Measurements from ENCODE around the gene SLC12A9. TPM values are rescaled to one million over a fixed set of nuclear protein-coding genes. Genes with fewer than 3 reads are reported as not detected.

SLC12A9 gene
- total and polyA plus RNA-seq, 2 donors (not counting 1 experiment from before 2014, with no cell fraction given): 80.0 to 80.1 TPM

DNA sequence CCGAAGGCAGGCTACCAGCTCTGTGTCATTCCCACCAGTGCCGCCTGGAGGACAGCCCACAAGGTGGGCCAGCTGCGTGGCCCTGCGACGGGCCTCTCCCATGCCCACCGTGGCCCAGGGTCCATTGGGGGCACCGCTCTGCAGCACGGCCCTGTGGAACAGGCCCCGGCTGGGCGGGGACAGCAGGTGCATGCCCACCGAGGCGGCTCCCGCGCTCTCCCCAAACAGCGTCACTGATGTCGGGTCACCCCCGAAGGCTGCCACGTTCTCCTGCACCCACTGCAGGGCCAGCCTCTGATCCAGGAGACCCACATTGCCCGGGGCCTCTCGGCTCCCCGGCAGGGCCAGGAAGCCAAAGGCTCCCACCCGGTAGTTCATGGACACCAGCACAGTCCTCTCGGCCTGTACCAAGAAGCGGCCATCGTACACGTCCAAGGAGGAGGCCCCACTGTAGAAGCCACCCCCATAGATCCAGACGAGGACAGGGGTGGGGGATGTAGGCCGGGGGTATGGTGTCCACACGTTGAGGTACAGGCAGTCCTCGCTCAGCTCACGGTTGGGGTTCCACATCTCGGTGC, 40.9 kb downstream of the SLC12A9 start:
- peak; percentile 36 for DNase-seq
- no peak for TF ChIP-seq EZH2 (IDR thresholded peaks at IDR 0.05; ENCODE audit: borderline replicate concordance, insufficient read depth, low read depth, low read length, poor library complexity, severe bottlenecking)
- Mint-ChIP-seq H3K9me3 (ENCODE audit: insufficient read depth) (no peaks in the 10 kb centered on the region), H3K27ac (no peak overlapping the region), H3K4me3 (no peak overlapping the region), H3K27me3 (peaks cover 36% of the 10 kb centered on the region), H3K4me1 (peaks cover 28% of the 10 kb centered on the region)
- Histone ChIP-seq H3K36me3 (replicated peaks in 1 of 2; ENCODE audit: control extremely low read depth in 1 of 2, control insufficient read depth in 1 of 2, extremely low read depth in 1 of 2, insufficient read depth in 2 of 2, low read length in 1 of 2) (no peaks in the 10 kb centered on the region), H4K20me1 (ENCODE audit: control insufficient read depth, insufficient read depth, low read length, poor library complexity, severe bottlenecking) (peaks cover 8% of the 10 kb centered on the region), H3K27me3 (replicated peaks in 1 of 4; ENCODE audit: control extremely low read depth in 1 of 4, control insufficient read depth in 3 of 4, insufficient read depth in 4 of 4, low read length in 3 of 4) (peaks cover 0 to 73% (median 26%) of the 10 kb centered on the region in 4 experiments), H3K4me3 (ENCODE audit: control extremely low read depth in 1 of 5, extremely low read depth in 1 of 5, insufficient read depth in 1 of 5, low read depth in 2 of 5, low read length in 4 of 5) (no peak overlapping the region), H3K4me2 (replicated peaks; ENCODE audit: low read depth, low read length, poor library complexity, severe bottlenecking) (no peak overlapping the region), H3K79me2 (ENCODE audit: control insufficient read depth, insufficient read depth, low read length) (peaks cover 9% of the 10 kb centered on the region), H3K9me3 (ENCODE audit: control extremely low read depth in 1 of 3, control insufficient read depth in 2 of 3, insufficient read depth in 1 of 3, low read length in 2 of 3) (peaks cover 0 to 12% (median 0%) of the 10 kb centered on the region in 3 donors), H3K27ac (ENCODE audit: low read length in 2 of 2) (no peak overlapping the region), H2AFZ (ENCODE audit: insufficient read depth, low read depth, low read length, poor library complexity, severe bottlenecking) (no peak overlapping the region), H3K4me1 (ENCODE audit: control insufficient read depth in 2 of 2, insufficient read depth in 2 of 2, low read length in 2 of 2) (peaks cover 40 to 44% of the 10 kb centered on the region in 2 donors), H3K9ac (ENCODE audit: low read length) (no peak overlapping the region)
- ATAC-seq (ENCODE audit: low read depth): no peak
- 93% methylated on average over 30 of the region's 32 CpGs for WGBS (ENCODE audit: insufficient coverage)
- intact Hi-C loops (cut with micrococcal nuclease): loop anchor here (10.0 kb wide), 1 partner anchor 251 kb away; no protein-coding TSS in a partner anchor
- ChIA-PET POLR2A (no interaction called here), CTCF (interaction anchor here (1.0 to 2.9 kb wide), 4 partner anchors 18 to 184 kb away, joined by 4 to 32 read pairs (median 6); partner anchors contain the start of gene SRRT)

DNA sequence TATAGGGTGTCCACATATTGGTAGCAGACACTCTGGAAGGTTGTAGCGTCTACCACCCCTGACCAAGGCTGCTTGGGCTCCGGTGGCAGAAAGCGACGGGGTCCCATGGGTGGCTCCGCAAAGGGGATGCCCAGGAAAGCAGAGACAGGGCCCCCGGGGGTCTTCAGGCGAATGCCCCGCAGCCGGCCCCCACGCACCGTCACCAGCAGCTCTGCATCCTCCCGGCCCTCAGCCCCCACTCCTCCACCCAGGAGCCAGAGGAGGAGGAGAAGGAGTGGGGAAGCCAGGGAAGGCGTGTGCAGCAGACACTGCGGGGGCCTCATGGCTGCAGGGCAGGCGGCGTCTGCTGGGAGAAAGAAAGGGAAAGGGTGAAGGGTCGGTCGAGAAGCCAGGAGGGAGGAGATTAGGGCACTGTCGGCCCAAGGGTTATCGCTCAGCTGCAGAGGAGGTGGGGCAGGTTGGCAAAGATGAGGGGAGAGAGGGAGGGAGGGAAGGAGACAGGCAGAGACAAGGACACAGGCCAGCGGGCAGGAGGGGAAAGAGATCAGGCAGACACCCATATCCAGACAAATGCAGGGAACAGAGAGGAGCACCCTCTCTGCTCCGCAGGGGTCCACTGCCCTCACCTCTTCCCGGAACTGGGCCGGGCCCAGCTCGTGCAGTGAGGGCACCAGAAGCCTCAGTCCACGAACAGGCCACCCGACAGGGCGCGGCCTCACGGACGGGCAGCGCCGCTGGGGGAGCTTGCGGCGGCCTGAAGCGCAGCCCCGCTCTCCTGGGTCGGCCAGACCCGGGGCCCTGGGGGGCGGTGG, 41.6 kb downstream of the SLC12A9 start:
- CTCF ChIA-PET: interaction anchor here (0.5 to 2.9 kb wide), 20 partner anchors 9 to 389 kb away, joined by 3 to 32 read pairs (median 4); partner anchors contain the start of genes SLC12A9, SRRT and VGF
- intact Hi-C loops (cut with micrococcal nuclease): loop anchor here (10.0 kb wide), 1 partner anchor 251 kb away; no protein-coding TSS in a partner anchor
- H3K9ac ChIP-seq (ENCODE audit: low read length): no peak overlapping the region

More for the DNA sequence above, 41.6 kb downstream of the SLC12A9 start:
- TF ChIP-seq, protein P1, sequence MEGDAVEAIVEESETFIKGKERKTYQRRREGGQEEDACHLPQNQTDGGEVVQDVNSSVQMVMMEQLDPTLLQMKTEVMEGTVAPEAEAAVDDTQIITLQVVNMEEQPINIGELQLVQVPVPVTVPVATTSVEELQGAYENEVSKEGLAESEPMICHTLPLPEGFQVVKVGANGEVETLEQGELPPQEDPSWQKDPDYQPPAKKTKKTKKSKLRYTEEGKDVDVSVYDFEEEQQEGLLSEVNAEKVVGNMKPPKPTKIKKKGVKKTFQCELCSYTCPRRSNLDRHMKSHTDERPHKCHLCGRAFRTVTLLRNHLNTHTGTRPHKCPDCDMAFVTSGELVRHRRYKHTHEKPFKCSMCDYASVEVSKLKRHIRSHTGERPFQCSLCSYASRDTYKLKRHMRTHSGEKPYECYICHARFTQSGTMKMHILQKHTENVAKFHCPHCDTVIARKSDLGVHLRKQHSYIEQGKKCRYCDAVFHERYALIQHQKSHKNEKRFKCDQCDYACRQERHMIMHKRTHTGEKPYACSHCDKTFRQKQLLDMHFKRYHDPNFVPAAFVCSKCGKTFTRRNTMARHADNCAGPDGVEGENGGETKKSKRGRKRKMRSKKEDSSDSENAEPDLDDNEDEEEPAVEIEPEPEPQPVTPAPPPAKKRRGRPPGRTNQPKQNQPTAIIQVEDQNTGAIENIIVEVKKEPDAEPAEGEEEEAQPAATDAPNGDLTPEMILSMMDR (IDR thresholded peaks at IDR 0.05): no peak
- no peak for TF ChIP-seq EZH2 (IDR thresholded peaks at IDR 0.05; ENCODE audit: borderline replicate concordance, insufficient read depth, low read depth, low read length, poor library complexity, severe bottlenecking)
- Histone ChIP-seq H3K27me3 (replicated peaks in 1 of 4; ENCODE audit: control extremely low read depth in 1 of 4, control insufficient read depth in 3 of 4, insufficient read depth in 4 of 4, low read length in 3 of 4) (peaks cover 0 to 75% (median 26%) of the 10 kb centered on the region in 4 experiments), H2AFZ (ENCODE audit: insufficient read depth, low read depth, low read length, poor library complexity, severe bottlenecking) (no peak overlapping the region), H3K36me3 (replicated peaks in 1 of 2; ENCODE audit: control extremely low read depth in 1 of 2, control insufficient read depth in 1 of 2, extremely low read depth in 1 of 2, insufficient read depth in 2 of 2, low read length in 1 of 2) (no peaks in the 10 kb centered on the region), H3K4me1 (ENCODE audit: control insufficient read depth in 2 of 2, insufficient read depth in 2 of 2, low read length in 2 of 2) (peaks cover 33 to 36% of the 10 kb centered on the region in 2 donors), H3K9me3 (ENCODE audit: control extremely low read depth in 1 of 3, control insufficient read depth in 2 of 3, insufficient read depth in 1 of 3, low read length in 2 of 3) (peaks cover 0 to 12% (median 0%) of the 10 kb centered on the region in 3 donors), H3K4me2 (replicated peaks; ENCODE audit: low read depth, low read length, poor library complexity, severe bottlenecking) (peak overlapping the region; percentile 100), H3K4me3 (ENCODE audit: control extremely low read depth in 1 of 5, extremely low read depth in 1 of 5, insufficient read depth in 1 of 5, low read depth in 2 of 5, low read length in 4 of 5) (no peak overlapping the region), H3K79me2 (ENCODE audit: control insufficient read depth, insufficient read depth, low read length) (peaks cover 2% of the 10 kb centered on the region), H4K20me1 (ENCODE audit: control insufficient read depth, insufficient read depth, low read length, poor library complexity, severe bottlenecking) (peaks cover under 1% of the 10 kb centered on the region), H3K27ac (ENCODE audit: low read length in 2 of 2) (no peak overlapping the region)
- Mint-ChIP-seq H3K27me3 (peaks cover 36% of the 10 kb centered on the region), H3K4me3 (peak overlapping the region; percentile 13), H3K4me1 (peaks cover 22% of the 10 kb centered on the region), H3K27ac (no peak overlapping the region), H3K9me3 (ENCODE audit: insufficient read depth) (no peaks in the 10 kb centered on the region)
- POLR2A ChIA-PET: interaction anchor here (0.7 kb wide), 2 partner anchors 165 to 316 kb away, joined by 5 to 8 read pairs; no protein-coding TSS in a partner anchor
- 53% methylated on average over 34 of the region's 40 CpGs for WGBS (ENCODE audit: insufficient coverage)
- ATAC-seq (ENCODE audit: low read depth) (no peak), DNase-seq (no peak)

Data from B cell (primary cell).